Retinal pigment epithelial cell (primary cell): ENCODE measurements around the gene NPC1L1.
"Not testable (repeated sequence)": the region's sequence is repeated elsewhere in the genome, so short reads cannot be mapped to it uniquely, and the experiment has no call there.

ENCODE experiments used
- DNase-seq: peaks from one replicate; pipeline ENCODE4 v3.0.0-alpha.2; 2010; ENCODE audit warnings: low read depth
- H3K4me3 ChIP-seq: 2 replicates; pipeline ENCODE4 v1.5.1; 2011; ENCODE audit warnings: mild to moderate bottlenecking, low read length, control low read depth, moderate library complexity
- TF ChIP-seq, protein P1 (sequence below): conservative IDR thresholded peaks from 2 replicates; pipeline ENCODE4 v1.5.1; 2011; ENCODE audit warnings: low read depth, low read length, control low read depth, inconsistent platforms

Gene NPC1L1

DNA sequence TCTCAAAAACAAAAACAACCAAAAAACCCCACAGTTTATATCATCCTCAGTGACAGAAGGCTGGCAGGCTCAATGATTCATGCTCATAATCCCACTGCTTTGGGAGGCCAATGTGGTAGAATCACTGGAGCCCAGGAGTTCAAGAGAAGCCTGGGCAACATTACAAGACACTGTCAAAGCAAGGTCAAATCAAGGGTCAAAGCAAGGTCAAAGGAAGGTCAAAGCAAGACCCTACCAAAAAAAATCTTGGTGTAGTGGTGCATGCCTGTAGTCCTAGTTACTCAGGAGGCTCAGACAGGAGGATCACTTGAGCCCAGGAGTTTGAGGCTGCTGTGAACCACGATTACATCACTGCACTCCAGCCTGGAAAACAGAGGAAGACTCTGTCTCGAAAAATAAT is 14.2 kb upstream of the NPC1L1 start:
- DNase-seq = no peak
- TF ChIP-seq, protein P1, sequence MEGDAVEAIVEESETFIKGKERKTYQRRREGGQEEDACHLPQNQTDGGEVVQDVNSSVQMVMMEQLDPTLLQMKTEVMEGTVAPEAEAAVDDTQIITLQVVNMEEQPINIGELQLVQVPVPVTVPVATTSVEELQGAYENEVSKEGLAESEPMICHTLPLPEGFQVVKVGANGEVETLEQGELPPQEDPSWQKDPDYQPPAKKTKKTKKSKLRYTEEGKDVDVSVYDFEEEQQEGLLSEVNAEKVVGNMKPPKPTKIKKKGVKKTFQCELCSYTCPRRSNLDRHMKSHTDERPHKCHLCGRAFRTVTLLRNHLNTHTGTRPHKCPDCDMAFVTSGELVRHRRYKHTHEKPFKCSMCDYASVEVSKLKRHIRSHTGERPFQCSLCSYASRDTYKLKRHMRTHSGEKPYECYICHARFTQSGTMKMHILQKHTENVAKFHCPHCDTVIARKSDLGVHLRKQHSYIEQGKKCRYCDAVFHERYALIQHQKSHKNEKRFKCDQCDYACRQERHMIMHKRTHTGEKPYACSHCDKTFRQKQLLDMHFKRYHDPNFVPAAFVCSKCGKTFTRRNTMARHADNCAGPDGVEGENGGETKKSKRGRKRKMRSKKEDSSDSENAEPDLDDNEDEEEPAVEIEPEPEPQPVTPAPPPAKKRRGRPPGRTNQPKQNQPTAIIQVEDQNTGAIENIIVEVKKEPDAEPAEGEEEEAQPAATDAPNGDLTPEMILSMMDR = no peak
- no peak overlapping the region for H3K4me3 ChIP-seq

DNA sequence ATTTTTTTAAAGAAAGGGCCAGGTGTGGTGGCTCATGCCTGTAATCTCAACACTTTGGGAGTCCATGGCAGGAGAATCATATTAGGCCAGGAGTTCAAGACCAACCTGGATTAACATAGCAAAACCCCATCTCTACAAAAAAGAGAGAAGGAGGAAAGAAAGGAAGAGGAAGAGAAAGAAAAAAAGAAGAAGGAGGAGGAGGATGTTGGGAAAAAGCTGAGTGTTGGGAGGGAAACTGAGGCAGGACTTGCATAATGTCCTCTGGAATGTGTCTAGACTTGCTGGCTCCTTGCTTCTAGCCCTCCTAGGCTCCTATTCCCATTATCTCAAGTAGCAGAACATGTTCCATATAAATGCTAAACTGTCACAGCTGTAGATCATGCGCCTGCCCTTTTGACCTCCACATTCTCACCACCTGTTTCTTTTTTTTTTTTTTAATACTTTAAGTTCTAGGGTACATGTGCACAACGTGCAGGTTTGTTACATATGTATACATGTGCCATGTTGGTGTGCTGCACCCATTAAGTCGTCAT is 11.4 kb upstream of the NPC1L1 start:
- DNase-seq, H3K4me3 ChIP-seq: not testable (repeated sequence)

DNA sequence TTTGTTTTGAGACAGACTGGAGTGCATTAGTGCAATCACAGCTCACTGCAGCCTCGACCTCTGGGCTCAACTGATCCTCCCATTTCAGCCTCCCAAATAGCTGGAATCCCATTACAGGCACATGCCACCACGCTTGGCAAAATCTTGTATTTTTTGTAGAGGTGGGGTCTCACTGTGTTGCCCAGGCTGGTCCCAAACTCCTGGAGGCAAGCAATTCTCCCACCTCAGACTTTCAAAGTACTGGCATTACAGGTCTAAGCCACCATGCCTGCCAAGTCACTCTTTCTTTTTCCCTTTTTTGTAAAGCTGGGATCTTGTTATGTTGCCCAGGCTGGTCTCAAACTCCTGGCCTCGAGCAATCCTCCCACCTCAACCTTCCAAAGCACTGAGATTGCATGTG is 8.3 kb upstream of the NPC1L1 start:
- no peak overlapping the region for H3K4me3 ChIP-seq
- TF ChIP-seq, protein P1 = no peak
- DNase-seq = no peak

DNA sequence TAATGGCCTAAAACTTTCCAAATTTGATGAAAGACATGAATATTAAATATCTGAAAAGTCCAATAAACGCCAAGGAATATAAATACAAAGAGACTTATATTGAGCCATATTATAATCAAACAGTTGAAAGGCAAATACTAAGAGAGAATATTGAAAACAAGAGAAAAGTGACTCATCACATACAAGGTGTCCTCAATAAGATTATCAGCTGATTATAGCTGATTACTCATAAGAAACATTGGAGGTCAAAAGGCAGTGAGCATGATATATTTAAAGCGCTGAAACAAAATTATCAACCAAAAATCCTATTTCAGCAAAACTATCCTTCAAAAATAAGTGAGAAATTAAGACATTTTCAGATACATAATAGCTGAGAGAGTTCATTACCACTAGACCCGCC is 7.8 kb upstream of the NPC1L1 start:
- DNase-seq = no peak
- H3K4me3 ChIP-seq = no peak overlapping the region
- TF ChIP-seq, protein P1 = no peak

DNA sequence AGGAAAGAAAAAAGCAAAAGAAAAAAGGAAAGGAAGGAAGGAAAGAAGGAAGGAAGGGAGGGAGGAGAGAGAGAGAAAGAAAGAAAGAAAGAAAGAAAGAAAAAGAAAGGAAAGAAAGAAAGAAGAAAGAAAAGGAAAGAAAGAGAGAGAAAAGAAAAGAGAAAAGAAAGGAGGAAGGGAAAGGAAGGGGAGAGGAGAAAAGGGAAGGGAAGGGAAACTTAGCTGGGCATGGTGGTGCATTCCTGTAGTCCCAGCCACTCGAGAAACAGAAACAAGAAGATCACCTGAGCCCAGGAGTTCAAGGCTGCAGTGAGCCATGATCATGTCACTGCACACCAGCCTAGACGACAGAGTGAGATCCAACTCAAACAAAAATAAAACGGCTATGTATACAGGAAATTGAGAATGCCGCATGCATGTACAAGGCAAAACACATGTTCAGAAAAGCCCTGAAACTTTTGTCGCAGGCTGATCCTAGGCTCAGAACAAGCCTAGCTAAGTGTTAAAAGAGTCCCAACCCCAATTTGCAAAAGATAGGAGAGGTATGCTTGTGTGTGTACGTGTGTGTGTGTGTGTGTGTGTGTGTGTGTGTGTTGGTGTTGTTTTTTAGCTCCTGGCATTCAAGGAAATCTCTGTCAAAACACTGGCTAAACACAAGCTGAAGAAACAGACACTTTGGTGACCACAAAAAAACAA is 6.6 kb upstream of the NPC1L1 start:
- H3K4me3 ChIP-seq = no peak overlapping the region
- TF ChIP-seq, protein P1 = no peak
- no peak for DNase-seq

DNA sequence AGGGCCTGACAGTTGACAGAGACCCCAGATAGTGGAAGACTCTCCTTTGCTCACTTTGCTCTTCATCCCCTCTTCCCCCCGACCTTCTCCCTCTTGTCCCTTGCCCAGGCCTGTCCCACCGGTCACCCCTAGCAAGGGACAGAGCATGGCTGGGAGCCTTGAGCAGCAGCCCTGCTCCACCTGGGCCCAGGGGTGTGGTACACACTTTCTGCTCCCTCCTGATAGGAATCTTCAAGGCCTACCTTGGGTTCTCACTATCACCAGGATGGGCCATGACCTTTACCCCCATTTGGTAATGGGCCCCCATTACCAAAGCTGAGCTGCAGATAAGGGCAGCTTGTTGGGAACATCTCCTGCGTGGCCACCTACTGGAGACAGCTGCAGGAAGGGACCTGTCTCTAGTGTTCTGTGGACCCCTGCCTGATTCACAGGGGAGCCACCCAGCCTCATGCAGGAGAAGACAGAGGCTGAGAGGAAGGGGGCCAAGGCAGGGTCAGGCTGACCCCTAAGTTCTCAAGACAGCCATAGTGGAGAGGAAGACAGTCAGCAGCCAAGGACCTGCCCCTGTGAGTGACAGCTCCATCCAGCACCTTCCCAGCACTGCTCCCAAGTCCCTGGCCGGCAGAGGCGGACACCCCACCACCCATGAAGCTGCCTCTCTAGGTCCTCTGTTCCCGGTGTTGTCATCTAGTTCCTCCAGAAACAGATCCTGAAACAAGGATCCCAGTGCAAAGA is 913 bp upstream of the NPC1L1 start:
- no peak for DNase-seq
- H3K4me3 ChIP-seq = no peak overlapping the region
- TF ChIP-seq, protein P1 = no peak

DNA sequence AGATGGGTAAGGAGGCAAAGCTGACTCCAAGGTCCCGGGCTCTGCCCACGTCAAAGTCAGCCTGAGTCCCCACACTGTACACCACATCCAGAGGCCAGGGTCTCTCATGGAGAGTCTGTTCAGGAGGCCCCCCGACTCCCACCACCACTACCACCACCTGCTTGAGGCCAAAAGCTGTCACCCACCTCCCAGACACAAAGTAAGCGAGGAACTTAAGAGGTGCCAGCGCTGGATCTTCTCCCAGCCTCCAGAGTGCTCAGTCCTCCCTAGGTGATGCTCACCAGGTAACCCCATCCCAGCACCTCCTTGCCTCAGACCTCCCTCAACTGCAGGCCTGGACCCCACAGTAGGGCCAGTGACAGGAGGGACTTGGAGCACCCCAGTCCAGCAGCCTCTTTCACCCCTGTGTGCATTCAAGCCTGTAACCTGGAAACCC is 520 bp downstream of the NPC1L1 start:
- no peak overlapping the region for H3K4me3 ChIP-seq
- TF ChIP-seq, protein P1 = no peak
- DNase-seq = no peak
